KG1 (cell line): ENCODE measurements around the gene SENP7.
"Not testable (repeated sequence)": the region's sequence is repeated elsewhere in the genome, so short reads cannot be mapped to it uniquely, and the experiment has no call there.

Experiments
- DNase-seq: peaks from one replicate; lab custom pipeline; 2025; lab: John Stamatoyannopoulos, UW

The SENP7 gene

DNA sequence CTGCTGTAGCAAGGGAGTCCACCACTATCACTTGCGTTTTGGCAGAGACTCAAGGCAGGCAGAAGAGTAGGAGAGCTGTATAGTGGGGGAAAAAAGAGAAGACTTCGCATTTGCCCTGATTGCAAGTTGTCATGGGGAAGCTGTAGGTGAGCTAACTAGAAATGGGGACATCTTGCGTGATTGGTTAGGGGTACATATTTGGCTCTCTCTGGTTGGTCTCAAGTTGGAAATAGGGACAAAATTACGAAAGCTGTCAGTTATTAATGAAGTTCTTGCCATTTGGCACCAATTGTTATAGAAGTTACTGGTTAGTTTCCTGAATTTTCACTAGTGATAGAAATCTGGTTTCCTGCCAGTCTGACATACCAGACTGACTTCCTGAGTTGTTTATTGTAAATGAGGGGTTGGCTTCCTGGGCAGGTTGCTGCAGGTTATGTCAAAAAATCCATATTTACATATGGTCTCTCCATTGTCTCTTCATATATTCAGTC, 8.2 kb upstream of the SENP7 start:
- DNase-seq = peak; percentile 37

DNA sequence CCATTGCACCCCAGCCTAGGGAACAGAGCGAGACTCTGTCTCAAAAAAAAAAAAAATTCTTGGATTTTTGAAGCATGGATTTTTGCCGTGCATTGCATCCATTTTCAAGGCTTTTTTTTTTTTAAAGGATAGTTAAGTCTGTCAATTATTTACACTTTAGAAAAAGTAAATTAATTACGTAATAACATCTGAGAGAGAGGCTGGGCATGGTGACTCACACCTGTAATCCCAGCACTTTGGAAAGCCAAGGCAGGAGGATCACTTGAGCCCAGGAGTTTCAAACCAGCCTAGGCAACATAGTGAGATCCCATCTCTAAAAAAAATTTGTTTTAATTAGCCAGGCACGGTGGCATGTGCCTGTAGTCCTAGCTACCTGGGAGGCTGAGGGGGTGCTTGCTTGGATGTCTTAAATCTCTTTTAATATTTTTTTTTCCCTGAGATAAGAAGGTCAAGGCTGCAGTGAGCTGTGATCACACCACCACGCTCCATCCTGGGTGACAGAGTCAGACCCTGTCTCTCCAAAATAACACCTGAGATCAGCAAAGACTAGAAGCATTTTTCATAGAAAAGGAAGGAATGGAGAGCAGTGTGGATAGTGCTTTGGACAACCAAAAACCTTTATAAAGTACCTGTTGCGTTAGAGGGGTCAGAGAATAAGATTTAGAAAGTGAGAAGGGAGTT, 6.8 kb upstream of the SENP7 start:
- no peak for DNase-seq

DNA sequence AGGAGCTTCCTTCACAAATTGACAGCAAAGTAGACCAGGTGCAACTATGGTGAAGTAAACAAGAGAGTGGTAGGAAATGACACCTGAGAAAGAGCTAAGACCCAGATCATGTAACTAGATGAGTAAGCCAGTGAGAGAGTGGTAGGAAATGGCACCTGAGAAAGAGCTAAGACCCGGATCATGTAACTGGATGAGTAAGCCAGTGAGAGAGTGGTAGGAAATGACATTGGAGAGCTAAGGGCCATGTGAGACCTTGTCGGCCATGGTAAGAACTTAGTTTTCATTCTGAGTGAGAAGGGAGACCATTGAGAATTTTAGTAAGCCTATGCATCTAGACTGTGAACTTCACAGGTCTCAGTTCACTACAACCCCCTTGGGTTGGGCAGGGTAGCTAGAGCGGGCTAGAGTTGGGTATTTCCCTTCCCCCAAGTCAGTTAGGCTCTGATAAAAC, 5.4 kb upstream of the SENP7 start:
- no peak for DNase-seq

DNA sequence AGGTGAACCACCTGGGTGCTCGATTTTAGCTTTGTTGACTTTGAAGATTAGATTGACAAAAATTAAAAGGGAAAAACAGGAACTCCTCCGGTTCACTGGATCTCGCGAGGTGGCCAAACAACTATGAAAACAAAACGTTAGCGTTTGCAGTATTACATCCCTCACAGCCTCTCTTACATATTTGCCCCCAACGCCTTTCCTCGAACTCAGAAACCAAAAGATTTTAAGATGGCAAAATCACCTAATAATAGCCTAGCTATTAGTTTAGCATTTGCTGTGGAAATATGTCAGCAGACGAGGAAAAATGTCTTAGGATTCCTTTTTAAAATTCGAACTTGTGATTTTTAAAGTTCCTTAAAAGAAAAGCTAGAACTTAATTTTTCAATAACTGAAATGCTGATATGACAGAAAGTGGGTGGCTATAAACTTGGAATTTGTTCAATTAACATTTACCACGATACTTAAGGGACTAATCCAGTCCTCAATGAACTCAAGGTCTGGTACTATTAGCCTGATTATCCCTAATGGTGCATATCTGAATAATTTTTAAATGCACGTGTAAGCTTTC, 491 bp upstream of the SENP7 start:
- DNase-seq = no peak

DNA sequence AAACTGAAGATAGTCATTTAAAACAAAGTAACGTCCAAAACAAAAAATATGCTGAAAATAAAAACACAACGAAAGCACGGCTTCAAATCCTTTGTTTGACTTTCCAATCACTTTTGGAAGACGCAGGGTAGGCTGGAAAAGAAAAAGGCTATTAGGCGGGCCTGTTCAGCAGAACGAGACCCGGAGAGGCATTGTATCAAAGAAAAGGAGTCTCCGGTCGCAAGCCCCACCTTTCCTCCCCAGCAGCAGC, 691 bp downstream of the SENP7 start:
- DNase-seq = no peak

DNA sequence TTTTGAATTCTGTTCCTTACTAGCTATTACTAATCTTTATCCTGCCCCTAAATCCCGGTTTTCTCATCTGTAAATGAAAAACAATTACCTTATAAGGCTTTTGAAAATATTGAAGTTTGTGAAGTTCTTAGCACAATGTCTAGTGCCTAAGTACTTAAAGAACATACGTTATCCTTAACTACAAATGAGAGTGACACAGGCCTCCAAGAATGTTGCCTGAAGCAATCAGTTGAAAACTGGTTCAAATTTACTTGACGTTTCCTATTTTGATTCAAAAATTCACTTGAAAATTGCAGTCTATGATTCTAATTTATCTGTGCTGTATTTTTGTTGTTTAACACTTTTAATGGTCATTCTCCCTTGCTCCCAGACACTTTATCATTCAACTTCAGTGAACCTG, 3.2 kb downstream of the SENP7 start:
- DNase-seq = no peak

DNA sequence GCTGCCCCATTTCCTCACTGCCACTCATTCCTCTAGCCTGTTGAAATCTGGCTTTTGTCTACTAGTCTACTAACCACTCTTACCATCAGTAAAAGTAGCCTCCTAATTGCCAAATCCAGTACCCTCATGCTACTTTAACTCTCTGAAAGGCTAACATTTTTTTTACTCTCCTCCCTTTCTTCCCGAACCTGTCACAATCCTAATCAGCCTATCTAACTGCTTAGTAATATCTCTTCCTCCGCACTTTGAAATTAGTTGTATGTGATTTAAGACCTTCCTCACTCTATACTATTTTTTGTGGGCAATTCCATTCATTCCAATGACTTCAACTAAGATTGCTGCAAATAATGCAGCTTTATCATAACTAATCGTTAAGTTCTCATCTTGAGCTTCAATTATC, 3.7 kb downstream of the SENP7 start:
- DNase-seq = no peak

DNA sequence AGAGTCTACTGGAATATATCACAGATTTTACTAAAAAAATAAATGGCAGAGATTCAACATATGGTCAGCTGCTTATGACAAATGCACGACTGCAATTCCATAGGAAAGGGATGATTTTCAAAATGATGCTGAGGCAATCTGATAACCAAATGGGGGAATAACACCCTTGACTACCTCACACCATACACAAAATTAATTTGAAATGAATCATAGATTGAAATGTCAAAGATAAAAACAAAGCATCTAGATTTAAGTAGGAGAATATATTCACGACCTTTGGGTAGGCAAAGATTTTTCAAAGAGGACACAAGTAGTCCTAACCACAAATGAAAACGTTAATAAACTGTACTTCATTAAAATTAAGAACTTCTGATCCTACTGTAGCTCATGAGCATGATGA, 11.2 kb downstream of the SENP7 start:
- DNase-seq = no peak

DNA sequence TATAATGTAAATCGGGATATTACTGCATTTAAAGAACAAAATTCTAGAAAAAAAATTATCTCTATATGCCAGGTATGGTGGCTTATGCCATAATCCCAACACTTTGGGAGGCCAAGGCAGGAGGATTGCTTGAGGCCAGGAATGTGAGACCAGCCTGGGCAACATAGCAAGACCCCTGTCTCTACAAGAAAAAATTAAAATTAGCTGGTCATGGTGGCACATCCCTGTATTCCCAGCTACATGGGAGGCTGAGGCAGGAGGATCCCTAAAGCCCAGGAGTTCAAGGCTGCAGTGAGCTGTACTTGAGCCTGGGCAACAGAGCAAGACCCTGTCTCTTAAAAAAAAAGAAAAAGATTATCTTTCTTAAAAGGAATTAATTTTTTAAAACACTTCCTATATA, 12.8 kb downstream of the SENP7 start:
- DNase-seq = no peak

DNA sequence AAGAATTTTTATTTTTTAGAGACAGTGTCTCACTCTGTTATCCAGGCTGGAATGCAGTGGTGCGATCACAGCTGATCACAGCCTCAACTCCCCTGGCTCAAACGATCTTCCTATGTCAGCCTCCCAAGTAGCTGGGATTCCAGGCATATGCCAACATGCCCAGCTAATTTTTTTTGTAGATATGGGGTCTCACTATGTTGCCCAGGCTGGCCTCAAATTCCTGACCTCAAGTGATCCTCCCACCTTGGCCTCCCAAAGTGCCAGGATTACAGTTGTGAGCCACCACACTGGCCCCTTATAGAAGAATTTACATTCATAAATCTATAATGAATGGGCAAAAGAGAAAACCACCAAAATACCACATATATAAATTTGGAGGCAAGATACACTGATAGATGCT, 15.2 kb downstream of the SENP7 start:
- DNase-seq = no peak

DNA sequence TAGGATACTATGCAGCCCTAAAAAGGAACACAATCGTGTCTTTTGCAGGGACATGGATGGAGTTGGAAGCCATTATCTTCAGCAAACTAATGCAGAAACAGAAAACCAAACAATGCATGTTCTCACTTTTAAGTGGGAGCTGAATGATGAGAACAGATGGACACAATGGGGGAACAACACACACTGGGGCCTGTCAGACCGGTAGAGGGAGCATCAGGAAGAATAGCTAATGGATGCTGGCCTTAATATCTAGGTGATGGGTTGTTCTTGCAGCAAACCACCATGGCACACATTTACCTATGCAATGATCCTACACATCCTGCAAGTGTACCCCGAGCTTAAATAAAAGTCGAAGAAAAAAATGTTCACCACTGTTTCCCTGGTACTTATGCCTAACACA, 17.5 kb downstream of the SENP7 start:
- no peak for DNase-seq

DNA sequence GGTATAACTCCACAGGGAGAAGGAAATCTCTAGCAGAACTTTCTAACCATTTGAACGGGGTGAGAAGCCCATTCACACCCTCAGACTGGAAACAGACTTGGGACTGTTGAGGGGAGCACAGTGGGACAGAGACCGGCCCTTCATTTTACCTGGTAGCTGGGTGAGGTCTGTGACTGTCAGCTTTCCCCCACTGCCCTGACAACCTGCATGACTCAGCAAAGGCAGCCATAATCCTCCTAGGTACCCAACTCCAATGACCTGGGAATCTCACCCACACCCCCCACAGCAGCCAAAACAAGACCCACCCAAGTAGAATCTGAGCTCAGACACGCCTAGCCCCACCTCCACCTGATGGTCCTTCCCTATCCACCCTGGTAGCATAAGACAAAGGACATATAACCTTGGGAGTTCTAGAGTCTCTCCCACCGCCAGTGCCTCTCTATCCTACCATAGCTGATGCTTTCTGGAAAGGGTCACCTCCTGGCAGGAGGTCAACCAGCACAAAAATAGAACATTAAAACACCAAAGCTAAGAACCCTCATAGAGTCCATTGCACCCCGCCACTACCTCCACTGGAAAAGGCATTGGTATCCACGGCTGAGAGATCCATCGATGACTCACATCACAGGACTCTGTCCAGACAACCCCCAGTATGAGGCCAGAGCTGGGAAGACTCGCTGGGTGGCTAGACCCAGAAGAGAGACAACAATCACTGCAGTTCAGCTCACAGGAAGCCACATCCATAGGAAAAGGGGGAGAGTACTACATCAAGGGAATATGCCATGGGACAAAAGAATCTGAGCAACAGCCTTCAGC, 28.0 kb downstream of the SENP7 start:
- no peak for DNase-seq

DNA sequence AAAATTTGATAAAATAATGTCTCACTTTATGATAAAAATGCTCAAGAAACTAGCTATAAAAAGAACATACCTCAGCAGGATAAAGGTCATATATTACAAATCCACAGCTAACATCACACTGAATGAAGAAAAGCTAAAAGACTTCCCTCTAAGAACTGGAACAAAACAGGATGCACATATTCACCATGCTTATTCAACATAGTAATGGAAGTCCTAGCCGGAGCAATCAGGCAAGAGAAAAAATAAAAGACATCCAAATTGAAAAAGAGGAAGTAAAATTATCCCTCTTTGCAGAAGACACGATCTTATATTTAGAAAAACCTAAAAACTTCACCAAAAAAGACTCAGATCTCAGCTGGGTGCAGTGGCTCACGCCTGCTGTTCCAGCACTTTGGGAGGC, 34.0 kb downstream of the SENP7 start:
- no peak for DNase-seq

DNA sequence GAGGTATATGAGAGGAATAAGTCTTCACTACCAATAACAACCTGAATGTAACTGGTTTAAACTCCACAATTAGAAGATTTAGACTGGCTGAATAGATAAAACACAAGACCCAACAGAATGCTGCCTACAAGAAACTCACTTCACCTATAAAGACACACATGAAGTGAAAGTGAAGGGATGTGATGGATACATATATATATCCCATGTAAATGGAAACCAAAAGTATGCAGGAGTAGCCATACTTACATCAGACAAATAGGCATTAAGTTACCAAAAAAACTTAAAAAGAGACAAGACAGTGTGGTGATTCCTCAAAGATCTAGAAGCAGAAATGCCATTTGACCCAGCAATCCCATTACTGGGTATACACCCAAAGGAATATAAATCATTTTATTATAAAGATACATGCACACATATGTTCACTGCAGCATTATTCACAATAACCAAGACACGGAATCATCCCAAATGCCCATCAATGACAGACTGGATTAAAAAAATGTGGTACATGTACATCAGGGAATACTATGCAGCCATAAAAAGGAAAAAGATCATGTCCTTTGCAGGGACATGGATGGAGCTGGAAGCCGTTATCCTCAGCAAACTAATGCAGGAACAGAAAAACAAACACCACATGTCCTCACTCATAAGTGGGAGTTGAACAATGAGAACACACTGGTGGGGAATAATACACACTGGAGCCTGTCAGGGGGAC, 38.0 kb downstream of the SENP7 start:
- DNase-seq = not testable (repeated sequence)

DNA sequence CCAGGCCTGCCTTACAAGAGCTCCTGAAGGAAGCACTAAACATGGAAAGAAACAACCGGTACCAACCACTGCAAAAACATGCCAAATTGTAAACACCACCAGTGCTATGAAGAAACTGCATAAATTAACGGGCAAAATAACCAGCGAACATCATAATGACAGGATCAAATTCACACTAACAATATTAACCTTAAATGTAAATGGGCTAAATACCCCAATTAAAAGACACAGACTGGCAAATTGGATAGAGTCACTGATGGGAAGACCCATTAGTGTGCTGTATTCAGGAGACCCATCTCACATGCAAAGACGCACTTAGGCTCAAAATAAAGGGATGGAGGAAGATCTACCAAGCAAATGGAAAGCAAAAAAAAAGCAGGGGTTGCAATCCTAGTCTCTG, 44.3 kb downstream of the SENP7 start:
- DNase-seq = not testable (repeated sequence)

DNA sequence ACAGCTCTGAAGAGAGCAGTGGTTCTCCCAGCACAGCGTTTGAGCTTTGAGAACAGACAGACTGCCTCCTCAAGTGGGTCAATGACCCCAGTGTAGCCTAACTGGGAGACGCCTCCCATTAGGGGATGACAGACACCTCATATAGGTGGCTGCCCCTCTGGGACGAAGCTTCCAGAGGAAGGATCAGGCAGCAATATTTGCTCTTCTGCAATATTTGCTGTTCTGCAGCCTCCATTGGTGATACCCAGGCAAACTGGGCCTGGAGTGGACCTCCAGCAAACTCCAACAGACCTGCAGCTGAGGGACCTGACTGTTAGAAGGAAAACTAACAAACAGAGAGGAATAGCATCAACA, 45.7 kb downstream of the SENP7 start:
- DNase-seq = not testable (repeated sequence)

DNA sequence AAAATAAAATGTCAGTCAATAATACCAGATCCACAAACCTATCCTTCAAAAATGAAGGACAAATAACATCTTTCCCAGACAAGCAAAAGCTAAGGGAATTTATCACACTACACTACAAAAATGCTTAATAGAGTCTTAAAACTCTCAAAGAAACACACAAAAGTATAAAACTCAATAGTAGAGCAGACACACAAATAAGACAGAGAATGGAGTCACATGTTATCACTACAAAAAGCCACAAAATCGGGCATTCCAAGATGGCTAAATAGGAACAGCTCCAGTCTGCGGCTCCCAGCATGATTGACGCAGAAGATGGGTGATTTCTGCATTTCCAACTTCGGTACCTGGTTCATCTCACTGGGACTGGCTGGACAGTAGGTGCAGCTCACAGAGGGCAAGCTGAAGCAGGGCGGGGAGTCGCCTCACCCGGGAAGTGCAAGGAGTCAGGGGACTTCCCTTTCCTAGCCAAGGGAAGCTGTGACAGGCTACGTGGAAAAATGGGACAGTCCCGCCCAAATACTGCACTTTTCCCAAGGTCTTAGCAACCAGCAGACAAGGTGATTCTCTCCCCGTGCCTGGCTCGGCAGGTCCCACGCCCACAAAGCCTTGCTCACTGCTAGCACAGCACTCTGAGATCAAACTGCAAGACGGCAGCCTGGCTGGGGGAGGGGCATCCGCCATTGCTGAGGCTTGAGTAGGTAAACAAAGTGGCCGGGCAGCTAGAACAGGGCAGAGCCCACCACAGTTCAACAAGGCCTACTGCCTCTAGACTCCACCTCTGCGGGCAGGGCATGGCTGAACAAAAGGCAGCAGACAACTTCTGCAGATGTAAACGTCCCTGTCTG, 46.3 kb downstream of the SENP7 start:
- no peak for DNase-seq

DNA sequence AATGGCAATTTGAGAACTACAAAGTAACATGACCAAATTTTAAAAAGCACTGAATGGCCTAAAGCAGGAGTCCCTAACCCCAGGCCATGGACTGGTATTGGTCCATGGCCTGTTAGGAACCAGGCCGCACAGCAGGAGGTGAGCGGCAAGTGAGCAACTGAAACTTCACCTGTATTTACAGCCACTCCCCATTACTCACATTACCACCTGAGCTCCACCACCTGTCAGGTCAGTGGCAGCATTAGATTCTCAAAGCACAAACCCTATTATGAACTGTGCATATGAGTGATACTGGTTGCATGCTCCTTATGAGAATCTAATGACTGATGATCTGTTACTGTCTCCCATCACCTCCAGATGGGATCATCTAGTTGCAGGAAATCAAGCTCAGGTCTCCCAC, 48.8 kb downstream of the SENP7 start:
- DNase-seq = no peak

DNA sequence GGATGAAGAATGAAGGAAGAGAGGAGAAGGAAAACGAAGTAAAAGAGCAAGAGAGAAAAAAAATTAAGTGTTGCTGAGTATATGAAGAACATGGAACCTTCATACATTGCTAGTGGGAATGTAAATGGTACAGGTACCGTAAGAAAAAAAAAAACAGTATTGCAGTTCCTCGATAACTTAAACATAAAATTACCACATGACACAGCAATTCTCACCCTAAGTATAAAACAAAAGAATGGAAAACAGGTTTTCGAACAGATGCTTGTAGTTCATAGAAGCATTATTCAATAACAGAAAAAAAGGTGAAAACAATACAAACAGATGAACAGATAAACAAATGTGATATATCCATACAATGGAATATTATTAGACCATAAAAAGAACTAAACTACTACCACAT, 51.6 kb downstream of the SENP7 start:
- no peak for DNase-seq

DNA sequence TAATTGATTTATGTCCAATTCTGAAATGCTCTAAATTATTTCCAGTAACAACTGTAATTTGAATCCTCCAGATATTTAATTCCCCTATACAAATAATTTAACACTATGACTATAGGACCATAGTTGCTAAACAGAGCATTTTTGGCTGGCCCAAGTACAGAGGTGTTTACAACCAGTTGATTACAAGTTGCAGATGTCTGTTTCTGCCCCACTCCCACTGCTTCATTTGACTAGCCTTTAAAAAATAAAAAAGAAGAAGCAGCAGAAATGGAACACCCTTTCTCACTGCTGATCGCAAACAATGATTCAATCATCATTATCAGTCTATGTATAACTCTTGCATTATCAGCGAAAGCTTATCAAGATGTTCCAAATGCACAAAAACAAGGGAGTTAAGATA, 54.6 kb downstream of the SENP7 start:
- DNase-seq = no peak

DNA sequence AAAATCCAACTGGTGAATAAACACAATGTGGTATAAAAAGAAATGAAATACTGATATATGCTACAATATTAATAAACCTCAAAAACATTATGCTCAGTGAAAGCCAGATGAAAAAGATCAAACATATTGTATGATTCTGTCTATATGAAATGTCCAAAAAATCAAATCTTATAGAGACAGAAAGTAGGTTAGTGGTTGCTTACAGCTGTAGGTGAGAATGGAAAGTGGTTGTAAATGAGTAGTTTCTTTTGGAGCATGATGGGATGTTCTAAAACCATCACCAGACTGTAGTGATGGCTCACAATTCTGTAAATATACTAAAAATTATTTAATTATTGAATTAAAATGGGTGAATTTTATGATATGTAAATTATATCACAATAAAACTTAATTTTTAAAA, 58.4 kb downstream of the SENP7 start:
- no peak for DNase-seq

DNA sequence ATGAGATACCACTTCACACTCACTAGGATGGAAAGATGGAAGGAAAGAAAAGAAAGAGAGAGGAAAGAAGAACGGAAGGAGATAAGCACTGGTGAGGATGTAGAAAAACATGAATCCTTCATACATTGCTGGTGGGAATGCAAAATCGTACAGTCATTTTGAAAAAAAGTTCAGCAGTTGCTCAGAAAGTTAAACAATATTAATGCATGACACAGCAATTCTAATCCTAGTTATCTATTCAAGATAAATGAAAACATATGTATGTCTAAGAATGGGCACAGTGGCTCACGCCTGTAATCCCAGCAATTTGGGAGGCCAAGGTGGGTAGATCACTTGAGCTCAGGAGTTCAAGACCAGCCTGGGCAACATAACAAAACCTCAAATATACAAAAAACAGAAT, 59.1 kb downstream of the SENP7 start:
- DNase-seq = no peak
